Adrenal gland (tissue), 12 donors: ENCODE measurements around the gene JAKMIP2. TPM values are rescaled to one million over a fixed set of nuclear protein-coding genes. Genes with fewer than 3 reads are reported as not detected.

Experiments used
- DNase-seq, 7 donors: peaks; one replicate each; pipeline ENCODE4 v3.0.0-alpha.2; 2019 to 2020
- H3K27ac ChIP-seq, 5 donors: fragments of 200-600 bp; sonication (generic) in 4 of 5; 1 replicate in 3 of 5; 2 replicates in 2 of 5; pipeline versions ENCODE4 v1.5.1 to v1.8.0; 2016 to 2020; ENCODE audit warnings: mild to moderate bottlenecking in 1 of 5
- H3K27me3 ChIP-seq: fragments of 200-600 bp; 2 replicates; pipeline ENCODE4 v1.8.0; 2021
- H3K36me3 ChIP-seq, 2 donors: fragments of 200-600 bp; replicated peaks in 1 of 2; 1 replicate in 1 of 2; 2 replicates in 1 of 2; pipeline versions ENCODE4 v1.5.1 to v1.8.0; 2018 to 2022
- H3K4me1 ChIP-seq, 2 donors: fragments of 200-600 bp; replicated peaks in 1 of 2; 1 replicate in 1 of 2; 2 replicates in 1 of 2; pipeline versions ENCODE4 v1.5.1 to v1.8.0; 2018 to 2021
- H3K4me3 ChIP-seq, 4 donors: fragments of 200-600 bp; sonication (generic) in 3 of 4; one replicate each; pipeline ENCODE4 v1.5.1; 2016 to 2018
- H3K9me3 ChIP-seq, 3 donors: fragments of 200-600 bp; sonication (generic) in 1 of 3; replicated peaks in 1 of 3; 1 replicate in 2 of 3; 2 replicates in 1 of 3; pipeline versions ENCODE4 v1.5.1 to v1.8.0; 2016 to 2021
- CTCF ChIP-seq, 6 experiments: fragments of 450-650 bp in 4 of 6; fragments of 200-600 bp in 2 of 6; sonication (generic) in 1 of 6; IDR thresholded peaks; 1 replicate in 5 of 6; 2 replicates in 1 of 6; pipeline versions ENCODE4 v1.5.1 to v1.8.0; 2016 to 2021; ENCODE audit warnings: antibody characterized with exemption in 6 of 6, mild to moderate bottlenecking in 2 of 6, moderate library complexity in 1 of 6
- POLR2A ChIP-seq, 2 donors: fragments of 450-650 bp; IDR thresholded peaks; one replicate each; pipeline ENCODE4 v1.6.1; 2017; ENCODE audit warnings: antibody characterized with exemption in 2 of 2, mild to moderate bottlenecking in 2 of 2, moderate library complexity in 1 of 2
- WGBS, 4 donors: extraction: QIAGEN DNeasy Blood & Tissue Kit in 2 of 4; methylation state at CpG; one replicate each; pipeline versions ENCODE4 v1.1.5 to v1.1.7; 2013 to 2017; 5-methylcytosine and 5-hydroxymethylcytosine counted together
- intact Hi-C, 2 donors: fragments of 100-400 bp; cut with DNase I; formaldehyde crosslinking; loops; one replicate each; pipeline versions ENCODE4 v1.14.1 to v1.15.0; 2022 to 2023
- polyA plus RNA-seq, 3 donors: library from polyadenylated mRNA; stranded (reverse); fragments of 200-250 nt in 2 of 3; fragments of 350-450 nt in 1 of 3; fragmentation: Illumina TruSeq in 1 of 3; extraction: RNeasy Lipid Tissue Mini Kit (QIAGEN cat#74804) in 1 of 3; gene quantifications; one replicate each; pipeline ENCODE4 v1.2.3, GENCODE V29; 2013 to 2014
- total RNA-seq, 9 donors: library from RNA; depleted of rRNA in 4 of 9; stranded (reverse); fragments of >200 nt in 4 of 9; fragments of 120-200 nt in 1 of 9; fragmentation: NEBNext Ultra II Directional in 1 of 9; extraction: Animal tissue kit (Norgen Biotek cat#: 25700) in 1 of 9; gene quantifications; one replicate each; pipeline versions ENCODE4 v1.1.0 to v1.2.4, GENCODE V29; 2013 to 2023
- donor health status: healthy with polysubstance abuse.
- donor health status: Bipolar disorder and iron deficiency.
- donor health status: DM: yes; HTN: yes; CAD: no.
- donor health status: DM: no; HTN: no; CAD: no.
- donor health status: DM: no; HTN: no; CAD: no.
- donor health status: DM: yes; HTN: yes; CAD: no.

The JAKMIP2 gene
- total and polyA plus RNA-seq, 12 donors: 0.71 to 56.8 (median 4.0) TPM

GRCh38 chr5:147669169-147669869 is 113.2 kb downstream of the JAKMIP2 start:
- 68 to 79% (median 77%) methylated on average over 9 of the region's 9 CpGs for WGBS, 4 donors
- H3K4me3 ChIP-seq: no peak overlapping the region
- no peak overlapping the region for H3K27ac ChIP-seq
- H3K27me3 ChIP-seq: no peaks in the 10 kb centered on the region
- H3K4me1 ChIP-seq: no peaks in the 10 kb centered on the region
- DNase-seq: no peak
- H3K9me3 ChIP-seq: no peaks in the 10 kb centered on the region
- intact Hi-C loops: no loop called here
- TF ChIP-seq CTCF (IDR thresholded peaks at IDR 0.05): no peak
- TF ChIP-seq POLR2A (IDR thresholded peaks at IDR 0.05): no peak
- no peaks in the 10 kb centered on the region for H3K36me3 ChIP-seq

GRCh38 chr5:147668385-147668784 is 114.1 kb downstream of the JAKMIP2 start:
- intact Hi-C loops: no loop called here
- DNase-seq: no peak
- no peak for TF ChIP-seq POLR2A (IDR thresholded peaks at IDR 0.05)
- no peak for TF ChIP-seq CTCF (IDR thresholded peaks at IDR 0.05)
- H3K27ac ChIP-seq: no peak overlapping the region
- no peaks in the 10 kb centered on the region for H3K4me1 ChIP-seq
- 86 to 100% (median 96%) methylated on average over 2 of the region's 2 CpGs for WGBS, 4 donors
- H3K4me3 ChIP-seq: no peak overlapping the region
- H3K9me3 ChIP-seq: no peaks in the 10 kb centered on the region
- H3K27me3 ChIP-seq: no peaks in the 10 kb centered on the region
- no peaks in the 10 kb centered on the region for H3K36me3 ChIP-seq

- no peak overlapping the region for H3K4me3 ChIP-seq
- no peak overlapping the region for H3K27ac ChIP-seq
- intact Hi-C loops: no loop called here
- no peaks in the 10 kb centered on the region for H3K27me3 ChIP-seq
- DNase-seq: no peak
- no peaks in the 10 kb centered on the region for H3K4me1 ChIP-seq
- no peaks in the 10 kb centered on the region for H3K36me3 ChIP-seq
- H3K9me3 ChIP-seq: no peaks in the 10 kb centered on the region
- WGBS, 4 donors: 93 to 100% (median 97%) methylated on average over 1 of the region's 1 CpG
- TF ChIP-seq CTCF (IDR thresholded peaks at IDR 0.05) (no peak), POLR2A (IDR thresholded peaks at IDR 0.05) (no peak)
These were observed 115.2 kb downstream of the JAKMIP2 start for GRCh38 chr5:147667363-147667762.

- Histone ChIP-seq H3K4me3 (no peak overlapping the region), H3K27me3 (no peaks in the 10 kb centered on the region), H3K27ac (no peak overlapping the region), H3K9me3 (no peaks in the 10 kb centered on the region), H3K36me3 (no peaks in the 10 kb centered on the region), H3K4me1 (no peaks in the 10 kb centered on the region)
- TF ChIP-seq CTCF (IDR thresholded peaks at IDR 0.05) (no peak), POLR2A (IDR thresholded peaks at IDR 0.05) (no peak)
- intact Hi-C loops: no loop called here
- WGBS, 4 donors: 87 to 95% (median 89%) methylated on average over 6 of the region's 6 CpGs
- no peak for DNase-seq
These were observed 116.1 kb downstream of the JAKMIP2 start for GRCh38 chr5:147666419-147666818.
